CD4-positive, alpha-beta T cell treated with Interleukin-17A for 1 hour (primary cell): ENCODE results near the gene PTX4.
"Not testable (repeated sequence)": the region's sequence is repeated elsewhere in the genome, so short reads cannot be mapped to it uniquely, and the experiment has no call there.

Source experiments
- DNase-seq: peaks from one replicate; pipeline ENCODE4 v3.0.0-alpha.2; 2020

Gene PTX4

GRCh38 chr16:1478937-1479336 lies 9.8 kb downstream of the PTX4 start:
- DNase-seq = not testable (repeated sequence)

- DNase-seq = no peak
Observed at GRCh38 chr16:1477033-1477432, 11.7 kb downstream of the PTX4 start.

- no peak for DNase-seq
Observed at GRCh38 chr16:1475552-1476114, 13.1 kb downstream of the PTX4 start.

GRCh38 chr16:1474796-1475551 lies 13.8 kb downstream of the PTX4 start, which contains the start of gene CLCN7:
CLCN7 (minus strand) TSS chr16:1475028; CDS start chr16:1474974, 54 bp downstream.
- peak; percentile 86 for DNase-seq

DNA sequence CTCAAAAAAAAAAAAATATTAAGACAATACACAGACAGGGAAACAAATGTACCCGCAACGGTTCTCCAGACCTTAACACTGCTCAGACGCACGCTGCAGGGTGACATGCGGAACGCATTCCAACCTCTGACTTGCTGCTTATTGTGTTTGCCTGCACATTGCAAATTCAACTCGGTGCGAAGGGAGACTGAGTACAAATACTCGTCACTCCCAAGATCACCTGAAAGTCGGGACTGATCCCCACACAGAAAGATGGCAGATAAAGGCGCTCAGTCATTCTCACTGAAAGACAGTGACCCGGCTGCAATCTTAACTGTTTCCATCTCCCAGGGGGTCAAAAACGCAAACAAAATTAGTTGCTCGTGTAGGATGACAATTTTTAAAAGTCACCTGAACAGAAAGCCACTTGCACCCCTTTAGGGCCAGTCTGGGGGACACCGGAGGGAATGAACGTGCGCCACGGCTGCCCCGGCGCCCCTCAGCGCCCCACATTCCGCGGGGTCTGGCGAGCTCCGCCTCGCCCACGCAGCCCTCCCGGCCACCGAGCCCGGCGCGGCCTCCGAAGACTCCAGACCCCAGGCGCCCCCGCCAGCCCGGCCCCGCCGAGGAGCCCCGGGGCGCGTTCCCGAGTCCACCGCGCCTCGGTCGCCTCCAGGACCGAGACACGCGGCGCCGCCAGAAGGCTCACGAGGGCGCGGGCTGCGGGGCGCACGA lies 14.5 kb downstream of the PTX4 start:
- DNase-seq = no peak

DNA sequence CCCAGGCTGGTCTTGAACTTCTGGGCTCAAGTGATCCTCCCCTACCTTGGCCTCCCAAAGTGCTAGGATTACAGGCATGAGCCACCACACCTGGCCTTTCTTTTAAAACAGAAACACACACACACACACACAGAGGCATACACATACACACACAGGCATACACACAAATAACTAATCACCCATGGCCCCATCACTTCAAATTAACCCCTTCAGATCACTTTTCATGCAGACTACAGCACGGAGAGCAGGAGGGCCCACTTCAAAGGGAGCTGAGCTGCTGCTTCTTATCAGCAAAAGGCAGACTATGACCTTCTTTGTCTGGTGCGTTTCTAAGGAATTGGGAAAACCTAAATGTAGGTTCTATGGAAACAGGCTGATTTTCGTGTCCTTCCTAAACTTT lies 15.8 kb downstream of the PTX4 start:
- no peak for DNase-seq

DNA sequence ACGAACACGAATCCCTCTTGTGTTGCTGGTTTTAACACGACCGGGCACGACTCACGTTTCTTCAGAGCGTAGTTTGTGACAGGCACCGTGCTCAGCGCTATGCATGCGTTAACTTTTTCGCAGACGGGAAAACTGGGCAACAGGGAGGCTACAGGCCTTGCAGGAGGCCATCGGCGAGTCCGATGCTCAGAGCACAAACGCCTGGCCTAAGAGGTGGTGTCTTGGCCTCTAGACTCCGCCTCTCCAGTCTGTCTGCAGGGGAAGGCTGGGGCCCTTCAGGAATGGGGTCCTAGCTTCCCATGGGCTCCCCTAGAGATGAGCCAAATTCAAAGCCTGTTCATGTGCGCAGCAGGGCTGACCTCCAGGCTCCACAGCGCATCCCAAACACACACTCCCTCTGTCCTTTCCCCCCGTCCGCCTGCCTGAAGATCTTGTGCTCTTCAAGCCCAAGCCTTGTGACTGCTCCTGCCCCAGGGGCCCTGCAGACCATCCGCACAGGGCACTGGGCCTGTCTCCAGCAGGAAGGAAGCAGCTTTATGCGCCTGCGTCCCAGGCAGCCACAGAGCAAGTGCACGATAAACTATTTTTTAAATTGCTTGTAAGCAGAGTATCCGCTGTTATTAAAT lies 17.1 kb downstream of the PTX4 start:
- DNase-seq = no peak

DNA sequence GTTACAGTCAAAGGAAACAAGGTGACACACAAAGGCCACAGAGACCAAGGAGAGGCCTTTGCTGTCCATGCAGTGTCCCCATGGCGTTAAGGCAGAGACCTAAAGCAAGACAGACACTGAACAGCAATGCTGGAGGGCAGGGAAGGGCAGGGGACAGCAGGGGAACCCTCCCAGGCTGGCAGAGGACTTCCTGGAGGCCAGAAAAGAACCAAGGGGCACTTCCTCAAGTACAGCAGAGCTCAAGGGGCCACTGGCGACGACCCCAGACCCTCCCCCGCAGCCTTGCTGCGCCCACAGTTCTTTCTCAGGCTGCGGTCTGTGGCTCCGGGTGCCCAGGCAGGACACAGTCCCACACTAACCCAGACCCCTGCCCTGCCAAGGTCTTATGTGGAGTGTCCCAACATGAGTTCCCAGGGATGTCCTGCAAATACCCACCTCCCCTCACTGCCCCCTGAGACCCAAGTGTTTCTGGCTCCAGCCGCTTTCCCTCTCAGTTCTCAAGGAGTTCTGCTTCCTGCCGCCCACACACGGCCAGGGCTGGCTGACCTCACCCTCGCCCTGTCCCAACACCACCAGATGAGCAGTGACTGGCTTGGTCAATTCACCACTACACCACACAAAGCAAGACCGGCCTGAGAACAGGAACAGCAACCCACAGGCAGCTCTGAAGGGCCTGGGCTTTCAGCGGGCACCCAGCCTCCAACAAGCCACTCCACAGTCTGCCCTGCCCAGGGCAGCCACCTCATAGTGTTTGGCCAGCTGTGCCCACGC lies 18.1 kb downstream of the PTX4 start:
- no peak for DNase-seq

DNA sequence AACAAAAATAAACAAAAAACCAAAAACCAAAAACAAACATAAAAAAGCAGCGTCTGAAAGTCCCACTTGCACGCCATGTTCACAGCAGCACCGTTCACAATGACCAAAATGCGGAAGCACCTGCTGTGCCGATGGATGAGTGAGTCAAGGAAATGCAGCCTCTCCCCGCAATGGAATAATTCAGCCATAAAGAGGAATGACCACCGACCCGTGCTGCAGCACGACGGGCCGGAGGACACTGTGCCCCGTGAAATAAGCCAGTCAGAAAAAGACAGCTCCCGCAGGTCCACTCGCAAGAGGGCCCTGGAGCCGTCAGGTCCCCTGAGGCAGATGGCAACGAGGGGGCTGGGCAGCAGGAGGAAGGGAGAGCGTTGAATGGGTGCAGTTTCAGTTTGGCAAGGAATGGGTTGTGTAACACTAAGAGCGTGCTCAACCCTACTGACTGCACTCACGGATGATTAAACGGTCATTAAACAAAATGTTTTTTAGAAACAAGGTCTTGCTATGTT lies 19.0 kb downstream of the PTX4 start:
- DNase-seq = no peak

- DNase-seq = not testable (repeated sequence)
Observed at GRCh38 chr16:1469141-1469540, 19.6 kb downstream of the PTX4 start.

DNA sequence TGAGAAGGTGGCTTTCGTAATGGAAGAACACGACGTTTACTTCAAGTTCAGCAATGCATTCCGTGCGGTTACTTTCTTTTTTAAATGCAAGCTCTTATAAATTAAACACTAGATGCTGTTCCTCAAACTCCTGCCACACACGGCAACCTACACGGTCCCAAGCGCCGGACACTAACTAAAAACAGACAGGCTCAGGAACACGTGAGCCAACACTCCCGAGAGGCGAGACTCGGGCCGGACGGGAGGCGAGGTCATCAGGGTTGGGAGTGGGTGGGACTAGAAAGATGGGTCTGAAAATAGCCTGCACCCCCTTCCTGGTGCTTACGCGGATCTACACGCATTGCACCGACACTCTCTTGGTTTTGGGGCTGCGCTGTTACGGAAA lies 20.3 kb downstream of the PTX4 start:
- DNase-seq = no peak

- DNase-seq = no peak
Observed at GRCh38 chr16:1466968-1467521, 21.7 kb downstream of the PTX4 start.

DNA sequence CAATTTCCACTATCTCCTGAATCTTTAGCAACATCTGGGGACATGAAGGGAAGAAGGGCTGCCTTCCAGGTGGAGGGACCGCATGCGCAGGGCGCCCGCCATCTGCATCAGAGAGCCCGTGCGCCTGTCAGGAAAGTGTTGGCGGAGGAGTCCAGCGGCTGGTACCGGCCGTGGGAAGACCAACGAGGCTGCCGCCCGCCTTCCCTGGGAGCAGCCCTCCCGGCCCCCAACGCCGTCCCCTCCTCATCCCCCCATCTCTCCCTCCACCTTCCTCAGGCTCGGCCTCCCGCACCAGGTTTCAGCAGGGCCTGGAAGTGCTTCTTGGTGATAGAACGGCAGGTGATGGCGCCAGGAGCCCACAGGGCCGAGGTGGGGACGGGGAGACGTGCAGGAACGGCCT lies 22.7 kb downstream of the PTX4 start:
- no peak for DNase-seq

- DNase-seq = no peak
Observed at GRCh38 chr16:1465567-1465915, 23.2 kb downstream of the PTX4 start.

GRCh38 chr16:1464894-1465566 lies 23.7 kb downstream of the PTX4 start:
- DNase-seq = no peak

GRCh38 chr16:1464196-1464893 lies 24.4 kb downstream of the PTX4 start:
- no peak for DNase-seq

- no peak for DNase-seq
Observed at GRCh38 chr16:1461146-1461545, 27.6 kb downstream of the PTX4 start.

DNA sequence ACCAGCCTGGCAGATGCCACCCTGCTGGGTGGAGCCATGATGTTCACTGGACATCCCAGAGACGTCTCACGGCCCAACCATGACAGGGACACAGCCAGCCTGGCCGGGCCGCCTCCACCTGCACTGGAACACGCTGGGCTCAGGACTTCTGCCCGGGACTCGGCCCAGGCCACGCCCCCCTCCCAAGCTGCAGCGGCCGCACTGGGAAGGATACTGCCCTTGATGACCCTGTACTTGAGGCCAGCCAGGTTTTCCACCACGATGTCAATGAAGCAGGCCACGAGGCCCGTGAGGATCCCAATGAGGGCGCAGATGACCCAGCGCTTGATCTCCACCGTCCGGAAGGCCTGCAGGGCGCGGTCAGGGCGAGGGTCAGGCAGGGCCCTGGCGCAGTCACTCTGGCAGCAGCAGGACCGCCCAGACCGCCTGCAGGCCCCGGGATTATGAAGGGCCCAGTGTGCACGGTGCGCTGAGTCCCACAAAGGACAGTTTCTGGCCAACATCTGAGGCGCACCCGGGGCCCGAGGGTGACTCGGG lies 28.1 kb downstream of the PTX4 start:
- DNase-seq = no peak

GRCh38 chr16:1459967-1460366 lies 28.8 kb downstream of the PTX4 start:
- DNase-seq = no peak

DNA sequence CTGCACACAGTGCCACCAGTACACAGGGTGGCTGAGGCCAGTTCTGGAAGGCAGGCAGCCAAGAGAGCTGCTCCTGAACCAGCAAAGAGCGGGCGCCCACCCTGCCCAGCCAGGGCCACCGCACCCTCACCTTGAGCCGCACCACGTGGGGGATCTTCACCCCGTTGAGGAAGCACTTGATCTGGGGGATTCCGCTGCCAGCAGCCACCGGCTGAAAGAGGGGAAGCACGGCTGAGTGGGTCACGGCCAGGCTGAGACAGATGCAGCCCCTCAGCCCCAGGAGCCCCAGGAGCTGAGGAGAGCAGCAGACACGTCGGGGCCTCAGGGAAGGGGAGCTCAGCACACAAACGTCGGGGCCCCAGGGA lies 29.8 kb downstream of the PTX4 start:
- DNase-seq = no peak
